ENCODE measurements around the gene VENTX. TPM values are rescaled to one million over a fixed set of nuclear protein-coding genes. Genes with fewer than 3 reads are reported as not detected.

Gene VENTX
- total and polyA plus RNA-seq, 8 donors, result 0.15 to 3.2 (median 0.51) TPM; not detected in 2

DNA sequence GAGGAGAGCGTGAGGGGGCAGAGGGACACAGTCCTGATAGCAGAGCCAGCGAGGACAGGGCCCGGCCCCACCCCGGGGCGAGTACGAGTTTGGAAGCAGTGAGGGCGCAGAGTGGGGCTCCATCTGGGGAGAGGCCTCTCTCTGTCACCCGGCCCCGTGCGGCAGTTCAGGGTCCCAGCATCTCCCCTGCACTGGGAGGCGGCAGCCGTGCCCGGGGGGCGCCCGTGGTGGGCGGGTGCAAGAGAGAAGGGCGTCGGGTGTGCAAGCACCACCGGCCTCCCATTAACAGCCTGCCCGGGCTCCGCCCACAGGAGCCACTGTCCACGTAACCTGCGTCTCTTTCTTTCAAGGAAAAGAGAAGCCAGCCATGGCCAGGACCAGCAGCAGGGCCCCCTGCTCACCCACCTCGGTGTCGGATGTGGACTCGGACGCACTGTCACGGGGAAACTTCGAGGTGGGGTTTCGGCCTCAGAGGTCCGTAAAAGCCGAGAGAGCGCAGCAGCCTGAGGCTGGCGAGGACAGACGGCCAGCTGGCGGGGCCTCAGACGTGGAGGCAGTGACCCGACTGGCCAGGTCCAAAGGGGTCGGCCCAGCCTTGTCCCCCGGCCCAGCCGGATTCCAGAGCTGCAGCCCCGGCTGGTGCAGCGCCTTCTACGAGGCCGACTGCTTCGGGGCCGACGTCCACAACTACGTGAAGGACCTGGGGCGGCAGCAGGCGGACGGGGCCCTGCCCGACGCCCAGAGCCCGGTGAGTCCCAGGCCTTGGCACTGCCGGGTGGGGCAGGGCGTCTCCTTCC, 36.3 kb upstream of the VENTX start:
- intact Hi-C loops (cut with DNase I; ENCODE audit: low total_unique reads), result no loop called here
- 86 to 92% (median 90%) methylated on average over 34 to 57 of the region's 57 CpGs for WGBS, 5 donors

DNA sequence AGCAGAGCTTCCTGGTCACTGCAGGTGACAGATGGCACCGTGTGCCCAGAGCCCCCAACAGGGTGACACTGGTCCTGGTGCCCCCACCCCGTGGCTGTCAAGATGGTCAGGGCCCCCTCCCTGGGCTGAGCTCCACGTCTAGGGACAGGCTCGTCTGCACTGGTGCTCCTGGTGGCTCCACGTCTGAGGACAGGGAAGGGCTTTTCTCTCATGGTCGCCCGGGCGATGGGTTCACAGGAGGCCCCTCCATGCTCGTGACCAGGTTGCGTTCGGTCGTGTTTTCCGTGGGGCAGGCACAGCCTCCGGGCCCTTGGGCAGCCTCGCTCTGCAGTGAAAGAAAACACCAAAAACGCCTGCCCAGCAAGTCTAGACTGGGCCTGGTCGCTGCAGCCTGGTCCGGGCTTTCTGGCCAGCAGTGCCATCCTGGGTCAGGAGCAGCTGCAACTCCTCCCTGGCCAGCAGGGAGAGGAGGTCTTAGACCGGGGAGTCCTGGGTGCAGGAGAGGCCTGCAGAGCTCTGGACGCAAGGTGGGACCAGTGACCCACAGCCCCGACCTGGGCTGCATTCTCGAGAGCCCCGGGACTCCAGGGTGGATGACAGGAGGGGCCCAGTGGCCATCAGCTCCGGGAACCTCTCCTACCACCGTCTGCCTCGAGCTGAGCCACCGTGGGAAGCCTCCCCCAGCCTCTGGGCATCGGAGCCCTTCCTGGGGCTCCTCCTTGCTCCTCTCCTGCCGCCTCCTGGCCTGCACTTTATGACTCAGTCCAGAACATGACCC, 35.5 kb upstream of the VENTX start:
- TF ChIP-seq, protein P1, sequence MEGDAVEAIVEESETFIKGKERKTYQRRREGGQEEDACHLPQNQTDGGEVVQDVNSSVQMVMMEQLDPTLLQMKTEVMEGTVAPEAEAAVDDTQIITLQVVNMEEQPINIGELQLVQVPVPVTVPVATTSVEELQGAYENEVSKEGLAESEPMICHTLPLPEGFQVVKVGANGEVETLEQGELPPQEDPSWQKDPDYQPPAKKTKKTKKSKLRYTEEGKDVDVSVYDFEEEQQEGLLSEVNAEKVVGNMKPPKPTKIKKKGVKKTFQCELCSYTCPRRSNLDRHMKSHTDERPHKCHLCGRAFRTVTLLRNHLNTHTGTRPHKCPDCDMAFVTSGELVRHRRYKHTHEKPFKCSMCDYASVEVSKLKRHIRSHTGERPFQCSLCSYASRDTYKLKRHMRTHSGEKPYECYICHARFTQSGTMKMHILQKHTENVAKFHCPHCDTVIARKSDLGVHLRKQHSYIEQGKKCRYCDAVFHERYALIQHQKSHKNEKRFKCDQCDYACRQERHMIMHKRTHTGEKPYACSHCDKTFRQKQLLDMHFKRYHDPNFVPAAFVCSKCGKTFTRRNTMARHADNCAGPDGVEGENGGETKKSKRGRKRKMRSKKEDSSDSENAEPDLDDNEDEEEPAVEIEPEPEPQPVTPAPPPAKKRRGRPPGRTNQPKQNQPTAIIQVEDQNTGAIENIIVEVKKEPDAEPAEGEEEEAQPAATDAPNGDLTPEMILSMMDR (IDR thresholded peaks at IDR 0.05), result no peak
- TF ChIP-seq POLR2AphosphoS5 (IDR thresholded peaks at IDR 0.05) (no peak), EP300 (IDR thresholded peaks at IDR 0.05) (no peak), POLR2A (IDR thresholded peaks at IDR 0.05) (no peak)
- intact Hi-C loops (cut with DNase I; ENCODE audit: low total_unique reads), result no loop called here

More for the DNA sequence above, 36.3 kb upstream of the VENTX start:
- Histone ChIP-seq H3K4me3 (no peak overlapping the region), H3K9me3 (no peaks in the 10 kb centered on the region), H3K27me3 (peaks cover 0 to 55% (median 16%) of the 10 kb centered on the region in 3 donors), H3K36me3 (no peaks in the 10 kb centered on the region), H3K4me1 (no peaks in the 10 kb centered on the region), H3K27ac (no peak overlapping the region)
- TF ChIP-seq, protein P1 (IDR thresholded peaks at IDR 0.05), result no peak
- DNase-seq, result no peak

DNA sequence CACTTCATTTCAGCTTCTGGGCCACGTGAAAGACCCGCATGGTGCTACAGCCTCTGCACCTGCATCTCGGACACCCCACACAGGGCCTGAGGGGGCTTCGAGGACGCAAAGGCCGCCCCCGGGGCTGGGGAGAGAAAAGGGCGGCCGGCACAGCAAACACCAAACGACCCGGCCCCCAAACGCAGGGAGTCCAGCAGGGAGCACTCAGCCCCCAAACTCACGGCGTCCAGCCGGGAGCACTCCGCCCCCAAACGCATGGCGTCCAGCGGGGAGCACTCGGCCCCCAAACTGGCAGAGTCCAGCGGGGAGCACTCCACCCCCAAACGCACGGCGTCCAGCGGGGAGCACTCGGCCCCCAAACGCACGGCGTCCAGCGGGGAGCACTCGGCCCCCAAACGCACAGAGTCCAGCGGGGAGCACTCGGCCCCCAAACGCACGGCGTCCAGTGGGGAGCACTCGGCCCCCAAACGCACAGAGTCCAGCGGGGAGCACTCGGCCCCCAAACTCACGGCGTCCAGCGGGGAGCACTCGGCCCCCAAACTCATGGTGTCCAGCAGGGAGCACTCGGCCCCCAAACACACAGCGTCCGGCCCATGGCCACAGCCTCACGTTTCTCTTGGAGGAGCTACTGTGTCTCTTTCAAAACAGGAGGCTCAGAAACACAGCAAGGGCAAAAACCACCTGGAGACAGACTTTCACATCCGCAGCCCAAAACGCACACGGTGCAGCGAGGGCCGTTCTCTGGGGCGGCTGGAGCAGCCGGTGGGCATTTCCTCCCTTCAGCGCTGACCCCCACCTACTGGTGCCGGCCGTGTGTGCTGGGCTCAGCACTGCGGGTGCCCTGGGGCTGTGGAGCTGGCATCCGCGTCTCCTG, 34.6 kb upstream of the VENTX start:
- Histone ChIP-seq H3K9me3 (no peaks in the 10 kb centered on the region), H3K36me3 (no peaks in the 10 kb centered on the region), H3K27me3 (peaks cover 0 to 41% (median 16%) of the 10 kb centered on the region in 3 donors), H3K4me3 (no peak overlapping the region), H3K4me1 (no peaks in the 10 kb centered on the region), H3K27ac (no peak overlapping the region)
- WGBS, 5 donors, result 83 to 89% (median 88%) methylated on average over 33 to 59 of the region's 62 CpGs
- TF ChIP-seq EP300 (IDR thresholded peaks at IDR 0.05), result no peak
- no peak for TF ChIP-seq POLR2AphosphoS5 (IDR thresholded peaks at IDR 0.05)
- TF ChIP-seq, protein P1 (IDR thresholded peaks at IDR 0.05), result no peak
- TF ChIP-seq POLR2A (IDR thresholded peaks at IDR 0.05), result no peak
- DNase-seq, result no peak
- intact Hi-C loops (cut with DNase I; ENCODE audit: low total_unique reads), result no loop called here

More for the DNA sequence above, 35.5 kb upstream of the VENTX start:
- Histone ChIP-seq H3K27me3 (peaks cover 0 to 49% (median 16%) of the 10 kb centered on the region in 3 donors), H3K4me1 (no peaks in the 10 kb centered on the region), H3K36me3 (no peaks in the 10 kb centered on the region), H3K27ac (no peak overlapping the region), H3K9me3 (no peaks in the 10 kb centered on the region), H3K4me3 (no peak overlapping the region)
- 70 to 83% (median 78%) methylated on average over 25 to 29 of the region's 29 CpGs for WGBS, 5 donors
- DNase-seq, result no peak

DNA sequence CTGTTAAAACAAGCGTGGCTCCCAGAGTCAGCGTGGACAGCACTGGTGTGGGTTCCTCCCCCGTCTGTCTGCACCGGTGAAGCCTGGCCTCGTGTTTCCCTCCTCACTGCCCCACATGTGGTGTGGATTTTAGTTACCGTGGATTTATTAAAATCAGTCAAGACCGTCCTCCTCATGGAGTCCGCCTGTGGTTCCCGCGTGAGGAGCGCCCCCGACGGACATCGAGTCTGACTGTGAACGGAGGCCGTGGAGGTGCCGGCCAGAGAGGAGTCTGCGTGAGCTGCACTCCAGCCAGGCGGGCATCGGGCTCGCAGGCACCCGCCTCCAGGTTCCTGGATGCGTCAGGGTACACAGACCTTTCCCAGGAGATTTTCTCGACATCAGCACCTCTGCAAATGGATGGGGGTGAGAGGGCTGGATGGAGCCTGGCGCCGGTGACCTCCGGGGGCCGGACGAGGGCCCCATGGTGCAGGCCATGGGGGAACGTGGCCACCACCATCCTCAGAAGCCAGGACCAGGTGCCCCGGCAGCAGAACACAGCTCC, 33.9 kb upstream of the VENTX start:
- no peak overlapping the region for H3K4me3 ChIP-seq
- H3K27ac ChIP-seq, result no peak overlapping the region
- intact Hi-C loops (cut with DNase I; ENCODE audit: low total_unique reads), result no loop called here
- no peaks in the 10 kb centered on the region for H3K9me3 ChIP-seq
- TF ChIP-seq POLR2AphosphoS5 (IDR thresholded peaks at IDR 0.05), result no peak
- no peak for TF ChIP-seq POLR2A (IDR thresholded peaks at IDR 0.05)
- TF ChIP-seq EP300 (IDR thresholded peaks at IDR 0.05), result no peak
- TF ChIP-seq, protein P1 (IDR thresholded peaks at IDR 0.05), result no peak
- no peaks in the 10 kb centered on the region for H3K4me1 ChIP-seq
- DNase-seq, result no peak
- WGBS, 5 donors, result 85 to 94% (median 89%) methylated on average over 19 to 31 of the region's 31 CpGs
- no peaks in the 10 kb centered on the region for H3K36me3 ChIP-seq
- peaks cover 0 to 34% (median 11%) of the 10 kb centered on the region in 3 donors for H3K27me3 ChIP-seq
